ENCODE data around the gene RGS9. TPM values are rescaled to one million over a fixed set of nuclear protein-coding genes. Genes with fewer than 3 reads are reported as not detected.
A peak's percentile ranks its signal among the peaks of the same experiment; 100 is the strongest.

RGS9 gene
- total RNA-seq, 2 donors from 2014 or later = 4.3 to 4.4 TPM

DNA sequence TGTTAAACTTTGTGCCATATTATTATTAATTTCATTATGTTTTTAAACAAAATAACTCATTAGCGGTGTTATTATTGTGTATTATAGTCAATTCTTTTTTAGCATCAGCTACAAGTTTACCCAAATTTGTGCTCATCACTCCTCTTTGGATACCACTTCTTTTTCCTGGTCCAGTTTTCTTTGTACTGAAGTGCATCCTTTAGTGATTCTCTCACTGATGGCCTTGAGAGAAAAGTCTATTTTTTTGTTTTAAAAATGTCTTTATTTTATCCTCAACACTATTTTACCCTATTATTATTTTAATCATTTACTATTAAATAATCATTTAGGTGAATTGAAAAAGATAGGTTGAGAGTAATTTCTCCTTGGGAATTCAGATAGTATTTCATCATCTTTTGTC, 99.2 kb downstream of the RGS9 start:
- DNase-seq = no peak
- intact Hi-C loops (cut with DNase I) = no loop called here
- Histone ChIP-seq H3K27me3 (no peaks in the 10 kb centered on the region), H3K36me3 (replicated peaks in 1 of 2; ENCODE audit: insufficient read depth in 1 of 2, low read depth in 2 of 2) (no peaks in the 10 kb centered on the region), H3K27ac (no peak overlapping the region), H3K4me3 (no peak overlapping the region), H3K4me1 (no peaks in the 10 kb centered on the region), H3K9me3 (no peaks in the 10 kb centered on the region)
- ATAC-seq = no peak
- no peak for TF ChIP-seq POLR2A (IDR thresholded peaks at IDR 0.05)
- WGBS, 2 donors = 0 to 81% methylated on average over 1 of the region's 1 CpG

DNA sequence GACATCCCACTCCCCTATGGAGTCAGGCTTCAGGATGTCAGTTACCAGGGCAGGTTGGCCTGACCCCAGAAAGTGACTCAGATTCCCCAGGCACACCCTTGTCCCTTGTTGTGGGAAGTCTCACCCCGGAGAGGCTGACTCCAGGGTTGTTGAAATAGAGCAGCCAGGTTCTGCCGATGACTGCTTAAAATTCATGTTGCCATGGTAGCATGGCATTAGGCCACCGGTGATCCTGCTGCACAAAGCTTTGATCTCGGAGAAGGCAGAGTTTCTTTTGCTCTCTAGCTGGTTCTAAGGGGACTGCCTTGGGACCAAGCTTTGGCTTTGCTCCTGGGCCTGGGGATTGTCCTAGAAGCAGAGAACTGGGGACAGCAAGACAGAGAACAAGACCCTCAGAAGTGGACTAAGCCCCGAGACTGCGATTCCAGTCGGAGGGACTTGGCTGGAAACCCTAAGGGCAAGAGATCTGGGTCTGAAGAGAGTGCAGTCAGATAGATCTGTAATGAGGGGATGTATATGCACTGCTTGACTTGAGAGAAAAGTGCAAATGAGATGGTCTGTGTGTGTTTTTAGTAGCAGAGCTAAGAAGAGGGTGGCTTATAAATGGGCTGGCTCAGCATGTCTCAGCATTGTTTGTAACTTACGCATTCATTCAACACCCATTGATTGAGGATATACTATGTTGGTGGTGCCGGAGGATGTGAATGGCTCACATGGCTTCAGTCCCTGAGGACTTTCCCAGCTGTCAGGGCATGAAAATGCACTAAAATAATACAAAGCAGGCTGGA, 106.9 kb downstream of the RGS9 start:
- Histone ChIP-seq H3K27ac (no peak overlapping the region), H3K4me3 (no peak overlapping the region), H3K4me1 (no peaks in the 10 kb centered on the region), H3K9me3 (no peaks in the 10 kb centered on the region), H3K36me3 (replicated peaks in 1 of 2; ENCODE audit: insufficient read depth in 1 of 2, low read depth in 2 of 2) (no peaks in the 10 kb centered on the region), H3K27me3 (no peaks in the 10 kb centered on the region)
- ATAC-seq (no peak), DNase-seq (peak in 1 of 4 donors; percentile 5)
- TF ChIP-seq, protein P1, sequence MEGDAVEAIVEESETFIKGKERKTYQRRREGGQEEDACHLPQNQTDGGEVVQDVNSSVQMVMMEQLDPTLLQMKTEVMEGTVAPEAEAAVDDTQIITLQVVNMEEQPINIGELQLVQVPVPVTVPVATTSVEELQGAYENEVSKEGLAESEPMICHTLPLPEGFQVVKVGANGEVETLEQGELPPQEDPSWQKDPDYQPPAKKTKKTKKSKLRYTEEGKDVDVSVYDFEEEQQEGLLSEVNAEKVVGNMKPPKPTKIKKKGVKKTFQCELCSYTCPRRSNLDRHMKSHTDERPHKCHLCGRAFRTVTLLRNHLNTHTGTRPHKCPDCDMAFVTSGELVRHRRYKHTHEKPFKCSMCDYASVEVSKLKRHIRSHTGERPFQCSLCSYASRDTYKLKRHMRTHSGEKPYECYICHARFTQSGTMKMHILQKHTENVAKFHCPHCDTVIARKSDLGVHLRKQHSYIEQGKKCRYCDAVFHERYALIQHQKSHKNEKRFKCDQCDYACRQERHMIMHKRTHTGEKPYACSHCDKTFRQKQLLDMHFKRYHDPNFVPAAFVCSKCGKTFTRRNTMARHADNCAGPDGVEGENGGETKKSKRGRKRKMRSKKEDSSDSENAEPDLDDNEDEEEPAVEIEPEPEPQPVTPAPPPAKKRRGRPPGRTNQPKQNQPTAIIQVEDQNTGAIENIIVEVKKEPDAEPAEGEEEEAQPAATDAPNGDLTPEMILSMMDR (IDR thresholded peaks at IDR 0.05) = no peak
- TF ChIP-seq POLR2A (IDR thresholded peaks at IDR 0.05) = no peak
- 51 to 73% methylated on average over 5 to 8 of the region's 9 CpGs for WGBS, 2 donors
- intact Hi-C loops (cut with DNase I) = no loop called here

DNA sequence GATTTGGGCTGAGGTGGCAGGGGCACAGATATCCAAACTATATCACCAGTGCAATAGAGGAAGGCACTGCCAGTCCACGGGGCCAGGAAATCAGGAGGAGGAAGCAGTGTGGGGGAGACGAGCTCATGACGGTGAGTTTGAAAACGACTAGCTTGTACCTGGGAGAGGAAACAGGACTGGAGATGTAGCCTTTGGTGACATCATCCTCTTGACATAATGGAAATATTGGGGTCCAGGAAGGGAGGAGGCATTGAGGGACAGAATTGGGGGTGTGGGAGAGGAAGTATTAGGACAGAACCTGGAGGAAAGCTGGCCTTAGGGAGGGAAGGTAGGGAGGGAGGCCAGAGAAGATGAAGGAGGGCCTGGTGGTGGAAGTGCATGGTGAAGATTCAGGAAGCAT, 109.1 kb downstream of the RGS9 start:
- no peaks in the 10 kb centered on the region for H3K27me3 ChIP-seq
- intact Hi-C loops (cut with DNase I) = no loop called here
- no peak for DNase-seq
- 56 to 74% methylated on average over 4 of the region's 4 CpGs for WGBS, 2 donors
- H3K27ac ChIP-seq = no peak overlapping the region
- H3K4me1 ChIP-seq = no peaks in the 10 kb centered on the region
- TF ChIP-seq, protein P1 (IDR thresholded peaks at IDR 0.05) = no peak
- TF ChIP-seq POLR2A (IDR thresholded peaks at IDR 0.05) = no peak
- ATAC-seq = no peak
- no peaks in the 10 kb centered on the region for H3K9me3 ChIP-seq
- H3K4me3 ChIP-seq = no peak overlapping the region
- no peaks in the 10 kb centered on the region for H3K36me3 ChIP-seq (replicated peaks in 1 of 2; ENCODE audit: insufficient read depth in 1 of 2, low read depth in 2 of 2)

DNA sequence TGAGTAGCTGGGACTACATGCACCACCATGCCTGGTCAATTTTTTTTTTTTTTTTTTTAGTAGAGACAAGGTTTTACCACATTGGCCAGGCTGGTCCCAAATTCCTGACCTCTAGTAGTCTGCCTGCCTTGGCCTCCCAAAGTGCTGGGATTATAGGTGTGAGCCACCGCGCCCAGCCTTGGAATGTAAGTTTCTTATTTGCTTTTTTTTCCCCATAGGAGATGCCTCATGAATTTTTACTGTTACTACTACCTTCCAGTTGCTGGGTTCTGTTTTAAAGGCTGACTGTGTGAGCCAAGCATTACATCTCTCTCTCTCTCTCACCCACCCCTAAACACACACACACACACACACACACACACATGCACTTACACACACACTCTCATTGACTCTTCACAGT, 112.6 kb downstream of the RGS9 start:
- TF ChIP-seq, protein P1 (IDR thresholded peaks at IDR 0.05) = no peak
- no peak for TF ChIP-seq POLR2A (IDR thresholded peaks at IDR 0.05)
- Histone ChIP-seq H3K4me3 (no peak overlapping the region), H3K36me3 (replicated peaks in 1 of 2; ENCODE audit: insufficient read depth in 1 of 2, low read depth in 2 of 2) (no peaks in the 10 kb centered on the region), H3K27me3 (no peaks in the 10 kb centered on the region), H3K4me1 (no peaks in the 10 kb centered on the region), H3K9me3 (no peaks in the 10 kb centered on the region), H3K27ac (no peak overlapping the region)
- ATAC-seq (no peak), DNase-seq (no peak)
- intact Hi-C loops (cut with DNase I) = no loop called here
- WGBS, 2 donors = 90 to 91% methylated on average over 2 of the region's 2 CpGs

DNA sequence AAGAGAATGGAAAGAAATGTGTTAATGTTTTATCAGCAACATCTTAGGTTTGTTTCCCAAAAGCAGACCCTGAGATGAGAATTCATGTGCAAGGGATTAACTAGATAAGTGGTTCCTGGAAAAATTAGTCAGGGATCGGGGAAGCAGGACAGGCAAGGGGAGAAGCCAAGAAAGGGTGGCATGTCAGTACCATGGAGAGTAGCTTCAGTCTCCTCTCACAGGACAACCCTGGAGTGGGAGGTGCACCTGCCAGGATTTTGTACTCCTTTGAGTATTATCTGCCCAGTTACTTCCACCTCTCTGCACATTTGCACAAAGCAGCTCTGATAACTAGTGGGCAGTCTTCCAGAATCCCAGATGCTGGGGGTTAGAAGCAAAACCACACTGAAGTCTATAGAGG, 117.0 kb downstream of the RGS9 start:
- Histone ChIP-seq H3K27ac (no peak overlapping the region), H3K27me3 (no peaks in the 10 kb centered on the region)
- ATAC-seq = no peak

More for the DNA sequence above, 117.0 kb downstream of the RGS9 start:
- Histone ChIP-seq H3K4me3 (no peak overlapping the region), H3K36me3 (replicated peaks in 1 of 2; ENCODE audit: insufficient read depth in 1 of 2, low read depth in 2 of 2) (no peaks in the 10 kb centered on the region), H3K4me1 (no peaks in the 10 kb centered on the region), H3K9me3 (no peaks in the 10 kb centered on the region)
- no peak for TF ChIP-seq POLR2A (IDR thresholded peaks at IDR 0.05)
- TF ChIP-seq, protein P1 (IDR thresholded peaks at IDR 0.05) = no peak
- intact Hi-C loops (cut with DNase I) = no loop called here
- no peak for DNase-seq
- WGBS, 2 donors = 40 to 46% methylated on average over 1 of the region's 1 CpG

Measured in body of pancreas (tissue), 4 donors.